ENCODE measurements around the gene ITM2C.

Gene ITM2C

DNA sequence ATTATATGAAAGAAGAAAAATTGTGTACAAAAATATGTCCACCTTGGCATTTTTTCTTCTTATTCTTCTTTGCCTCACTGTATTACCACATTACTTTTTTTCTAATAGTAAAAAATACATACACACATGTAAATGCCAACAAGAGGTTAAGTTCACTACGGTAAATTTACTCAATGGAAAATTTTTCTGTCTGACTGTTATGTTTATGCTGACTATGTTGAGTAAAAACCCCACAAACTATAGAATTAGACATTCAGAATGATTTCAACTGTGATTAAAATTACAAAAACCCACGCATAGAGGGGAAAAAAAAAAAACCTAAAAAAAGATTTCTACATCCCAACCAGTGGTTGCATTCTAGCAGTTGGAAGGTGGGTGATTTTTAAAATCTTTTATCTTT lies 54.9 kb downstream of the ITM2C start:
- TF ChIP-seq, protein P1, sequence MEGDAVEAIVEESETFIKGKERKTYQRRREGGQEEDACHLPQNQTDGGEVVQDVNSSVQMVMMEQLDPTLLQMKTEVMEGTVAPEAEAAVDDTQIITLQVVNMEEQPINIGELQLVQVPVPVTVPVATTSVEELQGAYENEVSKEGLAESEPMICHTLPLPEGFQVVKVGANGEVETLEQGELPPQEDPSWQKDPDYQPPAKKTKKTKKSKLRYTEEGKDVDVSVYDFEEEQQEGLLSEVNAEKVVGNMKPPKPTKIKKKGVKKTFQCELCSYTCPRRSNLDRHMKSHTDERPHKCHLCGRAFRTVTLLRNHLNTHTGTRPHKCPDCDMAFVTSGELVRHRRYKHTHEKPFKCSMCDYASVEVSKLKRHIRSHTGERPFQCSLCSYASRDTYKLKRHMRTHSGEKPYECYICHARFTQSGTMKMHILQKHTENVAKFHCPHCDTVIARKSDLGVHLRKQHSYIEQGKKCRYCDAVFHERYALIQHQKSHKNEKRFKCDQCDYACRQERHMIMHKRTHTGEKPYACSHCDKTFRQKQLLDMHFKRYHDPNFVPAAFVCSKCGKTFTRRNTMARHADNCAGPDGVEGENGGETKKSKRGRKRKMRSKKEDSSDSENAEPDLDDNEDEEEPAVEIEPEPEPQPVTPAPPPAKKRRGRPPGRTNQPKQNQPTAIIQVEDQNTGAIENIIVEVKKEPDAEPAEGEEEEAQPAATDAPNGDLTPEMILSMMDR (IDR thresholded peaks at IDR 0.05; ENCODE audit: low read depth, low read length) = no peak
- no peak overlapping the region for H3K4me3 ChIP-seq (replicated peaks in 1 of 2; ENCODE audit: low read depth in 2 of 2, low read length in 2 of 2)
- DNase-seq (ENCODE audit: low read depth in 2 of 2) = no peak

DNA sequence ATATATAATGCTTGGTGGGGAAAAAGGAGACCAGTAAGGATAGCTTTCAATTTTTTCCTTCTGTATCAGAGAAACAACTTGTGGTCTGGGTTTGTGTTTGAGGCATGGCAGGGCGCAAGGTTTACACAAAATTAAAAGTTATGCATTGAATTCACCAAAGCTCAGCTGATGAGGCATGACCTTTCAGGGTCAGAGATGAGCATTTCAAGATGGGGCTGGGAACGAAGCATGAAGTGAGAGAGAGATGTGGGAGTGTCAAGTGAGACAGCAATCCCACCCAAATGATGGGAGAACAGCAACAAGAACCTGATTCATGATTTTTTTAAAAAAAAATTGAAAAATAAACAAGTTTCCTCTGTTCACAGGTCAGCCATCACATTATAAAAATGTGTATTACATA lies 55.4 kb downstream of the ITM2C start:
- H3K4me3 ChIP-seq (replicated peaks in 1 of 2; ENCODE audit: low read depth in 2 of 2, low read length in 2 of 2) = no peak overlapping the region
- DNase-seq (ENCODE audit: low read depth in 2 of 2) = no peak

DNA sequence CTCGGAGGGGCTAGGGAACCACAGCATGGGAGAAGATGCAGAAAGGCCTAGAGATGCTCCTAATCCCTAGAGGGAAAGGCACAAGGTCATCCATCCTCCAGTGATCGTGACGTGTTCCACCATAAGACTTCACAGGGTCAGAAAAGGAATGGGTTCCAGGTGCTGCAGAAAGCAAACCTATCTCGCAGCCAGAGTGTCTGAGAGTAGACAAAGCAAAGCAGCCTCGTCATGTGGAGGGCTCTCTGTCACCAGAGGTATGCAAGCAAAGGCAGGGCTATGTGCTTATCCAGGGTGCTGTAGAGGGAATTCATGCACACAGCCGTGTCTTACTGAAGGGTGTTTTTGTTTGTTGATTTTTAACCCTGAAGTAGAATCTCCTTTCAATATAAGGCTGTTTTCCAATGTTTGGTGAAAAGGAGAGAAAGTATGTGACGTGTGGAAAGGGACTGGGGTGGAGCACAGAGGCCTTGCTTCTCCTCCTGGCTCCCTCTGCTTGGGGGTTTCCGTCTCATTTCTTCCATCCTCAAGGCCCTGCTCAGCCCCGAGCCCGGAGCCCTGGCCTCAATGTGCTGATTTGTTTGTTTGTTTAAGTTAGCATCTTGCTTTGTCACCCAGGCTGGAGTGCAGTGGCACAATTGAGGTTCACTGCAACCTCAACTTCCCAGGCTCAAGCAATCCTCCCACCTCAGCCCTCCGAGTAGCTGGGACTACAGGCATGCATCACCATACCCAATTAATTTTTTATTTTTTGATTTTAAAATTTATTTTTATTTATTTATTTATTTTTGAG lies 57.3 kb downstream of the ITM2C start:
- TF ChIP-seq, protein P1 (IDR thresholded peaks at IDR 0.05; ENCODE audit: low read depth, low read length) = no peak
- no peak for DNase-seq (ENCODE audit: low read depth in 2 of 2)
- no peak overlapping the region for H3K4me3 ChIP-seq (replicated peaks in 1 of 2; ENCODE audit: low read depth in 2 of 2, low read length in 2 of 2)

More for the DNA sequence above, 55.4 kb downstream of the ITM2C start:
- TF ChIP-seq, protein P1 (IDR thresholded peaks at IDR 0.05; ENCODE audit: low read depth, low read length) = no peak

DNA sequence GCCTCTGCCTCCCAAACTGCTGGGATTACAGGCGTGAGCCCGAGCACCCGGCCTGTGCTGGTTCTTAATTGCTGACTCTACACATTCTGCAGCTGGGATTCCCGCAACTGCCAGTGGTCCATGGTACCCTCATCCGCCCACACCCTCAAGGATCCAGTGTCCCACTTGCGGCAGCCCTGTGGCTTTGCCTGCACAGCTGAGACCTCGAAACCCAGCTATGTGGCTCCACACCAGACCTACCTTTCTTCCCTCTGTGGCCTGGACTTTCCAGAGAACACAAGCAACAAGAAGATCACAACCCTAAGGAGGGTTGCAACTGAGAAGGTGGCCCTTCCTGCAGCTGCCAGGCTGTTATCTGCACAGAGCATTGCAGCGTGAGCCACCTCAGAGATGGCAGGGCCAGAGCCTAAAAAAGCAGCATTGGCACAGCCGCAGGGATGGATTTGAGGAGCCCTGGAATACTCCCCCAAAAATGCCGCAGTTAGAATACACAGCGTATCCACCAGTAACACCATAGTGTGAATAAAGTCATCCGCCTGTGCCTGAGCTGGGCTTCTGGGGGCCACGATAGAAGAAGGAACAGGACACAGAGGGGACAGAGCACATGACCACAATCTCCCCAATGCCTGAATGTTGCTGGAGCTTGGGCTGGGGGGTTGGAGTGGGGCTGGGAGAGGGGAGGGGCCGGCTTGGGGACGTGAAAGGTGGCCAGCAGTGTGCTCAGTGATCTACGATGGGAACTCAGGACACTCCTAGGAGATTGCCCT lies 58.4 kb downstream of the ITM2C start:
- TF ChIP-seq, protein P1 (IDR thresholded peaks at IDR 0.05; ENCODE audit: low read depth, low read length) = no peak
- no peak overlapping the region for H3K4me3 ChIP-seq (replicated peaks in 1 of 2; ENCODE audit: low read depth in 2 of 2, low read length in 2 of 2)
- no peak for DNase-seq (ENCODE audit: low read depth in 2 of 2)

DNA sequence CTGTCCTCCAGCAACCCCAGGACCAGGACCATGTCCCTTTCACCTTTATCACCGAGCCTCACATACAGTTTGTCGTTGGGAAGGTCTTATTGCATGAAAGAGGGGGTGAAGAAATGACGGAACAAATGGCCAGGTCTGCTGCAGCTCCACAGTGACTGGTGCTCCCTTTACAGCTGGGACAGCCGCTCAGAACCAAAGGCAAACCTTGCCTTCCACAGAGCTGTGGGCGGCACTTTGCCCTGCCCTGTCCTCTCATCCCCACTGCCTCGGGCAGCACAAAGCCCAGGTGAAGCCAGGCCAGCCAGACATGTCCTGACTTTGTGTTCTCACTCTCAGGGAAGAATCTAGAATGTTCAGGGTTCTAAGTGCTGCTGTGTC lies 59.3 kb downstream of the ITM2C start:
- no peak overlapping the region for H3K4me3 ChIP-seq (replicated peaks in 1 of 2; ENCODE audit: low read depth in 2 of 2, low read length in 2 of 2)
- no peak for DNase-seq (ENCODE audit: low read depth in 2 of 2)

DNA sequence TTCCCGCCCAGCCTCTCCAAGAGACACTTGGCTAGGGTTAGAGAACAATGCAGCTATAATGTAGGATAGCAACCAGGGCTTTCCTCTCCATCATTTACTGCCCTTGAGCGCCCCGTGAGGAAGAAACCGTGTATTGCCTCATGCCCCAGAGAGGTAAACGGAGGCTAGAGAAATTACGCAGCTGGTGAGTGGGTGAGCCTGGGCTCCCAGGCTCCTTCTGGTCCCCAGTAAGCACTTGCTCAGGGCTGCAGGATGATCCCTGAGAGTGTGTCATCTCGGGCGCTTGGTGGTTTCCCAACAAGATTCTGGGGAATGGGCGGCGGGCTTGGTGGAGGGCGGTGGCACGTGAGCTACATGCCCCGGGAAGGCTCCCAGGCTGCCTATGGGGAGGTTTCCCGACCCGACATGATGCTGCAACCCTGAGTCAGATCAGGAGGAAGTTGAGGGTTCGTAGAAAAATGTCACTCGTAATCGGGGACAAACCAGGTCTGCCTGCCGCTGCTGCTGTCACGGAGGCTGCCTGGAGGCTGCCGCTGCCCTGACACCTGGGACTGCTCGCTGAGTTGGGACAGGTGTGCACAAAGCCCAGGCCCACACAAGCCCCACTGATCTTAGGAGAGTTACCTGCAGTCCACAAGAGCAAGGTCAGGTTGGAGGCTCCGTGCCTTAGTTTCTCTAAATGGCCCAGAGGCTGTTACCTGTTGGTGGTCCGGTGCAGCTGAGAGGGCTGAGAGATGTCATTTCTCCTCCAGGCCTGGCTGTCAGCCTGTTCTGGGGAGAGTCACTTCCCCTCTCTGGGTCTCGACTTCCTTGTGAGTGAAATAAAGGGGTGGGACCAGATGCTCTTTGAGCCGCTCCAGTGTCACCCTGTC lies 60.0 kb downstream of the ITM2C start, which contains the start of gene GPR55:
Gene GPR55, minus strand, starts transcription at position 773 of the 872 bp plus-strand sequence. CDS start 14,280 bp downstream, outside the sequence.
- no peak for DNase-seq (ENCODE audit: low read depth in 2 of 2)
- TF ChIP-seq, protein P1 (IDR thresholded peaks at IDR 0.05; ENCODE audit: low read depth, low read length) = peak; percentile 11
- no peak within 1 kb of the TSS for H3K4me3 ChIP-seq (replicated peaks in 1 of 2; ENCODE audit: low read depth in 2 of 2, low read length in 2 of 2)

More for the DNA sequence above, 59.3 kb downstream of the ITM2C start:
- TF ChIP-seq, protein P1 (IDR thresholded peaks at IDR 0.05; ENCODE audit: low read depth, low read length) = no peak

Data from cardiac fibroblast (primary cell).